NB4 (cell line): ENCODE data around the gene GPX4.

Source experiments
- CTCF ChIP-seq: IDR thresholded peaks from one replicate; pipeline ENCODE4 v1.5.1; 2012; ENCODE audit warnings: low read depth, low read length
- MYC ChIP-seq: IDR thresholded peaks from 2 replicates; pipeline ENCODE4 v1.6.1; 2011; ENCODE audit warnings: low read depth, low read length
- POLR2A ChIP-seq: IDR thresholded peaks from 2 replicates; pipeline ENCODE4 v1.6.1; 2011; ENCODE audit warnings: mild to moderate bottlenecking; ENCODE audit not compliant: insufficient read length; ENCODE audit errors: extremely low read depth

GRCh38 chr19:1102407-1103131 lies 1.2 kb upstream of the GPX4 start:
- TF ChIP-seq CTCF (no peak), POLR2A (no peak), MYC (no peak)
